Smooth muscle cell (in vitro differentiated cells): Measurements from ENCODE around the gene BCORL1. TPM values are rescaled to one million over a fixed set of nuclear protein-coding genes. Genes with fewer than 3 reads are reported as not detected.

Experiments
- DNase-seq: peaks from one replicate; lab custom pipeline; 2025; ENCODE audit not compliant: unreplicated experiment; lab: John Stamatoyannopoulos, UW
- H2AFZ ChIP-seq: fragments of 200-600 bp; sonication (generic); 2 replicates; pipeline ENCODE4 v1.6.0; 2016; ENCODE audit warnings: antibody characterized with exemption, low read depth, mild to moderate bottlenecking
- H3F3A ChIP-seq: fragments of 200-600 bp; sonication (generic); 2 replicates; pipeline ENCODE4 v1.6.0; 2017; ENCODE audit warnings: antibody characterized with exemption, low read depth
- H3K27ac ChIP-seq: fragments of 200-600 bp; sonication (generic); 2 replicates; pipeline ENCODE4 v1.5.1; 2016; ENCODE audit warnings: low read depth, mild to moderate bottlenecking
- H3K27me3 ChIP-seq: fragments of 200-600 bp; sonication (generic); 2 replicates; pipeline ENCODE4 v1.6.1; 2016; ENCODE audit warnings: low read depth, mild to moderate bottlenecking
- H3K36me3 ChIP-seq: fragments of 200-600 bp; sonication (generic); 2 replicates; pipeline ENCODE4 v1.5.1; 2016; ENCODE audit warnings: low read depth
- H3K4me1 ChIP-seq: fragments of 200-600 bp; sonication (generic); 2 replicates; pipeline ENCODE4 v1.5.1; 2016; ENCODE audit warnings: low read depth
- H3K4me2 ChIP-seq: fragments of 200-600 bp; sonication (generic); 2 replicates; pipeline ENCODE4 v1.6.0; 2016; ENCODE audit warnings: mild to moderate bottlenecking
- H3K4me3 ChIP-seq: fragments of 200-600 bp; sonication (generic); 2 replicates; pipeline ENCODE4 v1.5.1; 2016; ENCODE audit warnings: mild to moderate bottlenecking
- H3K79me2 ChIP-seq: fragments of 200-600 bp; sonication (generic); 2 replicates; pipeline ENCODE4 v1.6.0; 2016; ENCODE audit warnings: low read depth, mild to moderate bottlenecking
- H3K9ac ChIP-seq: fragments of 200-600 bp; sonication (generic); 2 replicates; pipeline ENCODE4 v1.6.0; 2016; ENCODE audit warnings: low read depth
- H3K9me3 ChIP-seq: fragments of 200-600 bp; sonication (generic); replicated peaks from 2 replicates; pipeline ENCODE4 v1.5.1; 2016; ENCODE audit warnings: low read depth
- H4K20me1 ChIP-seq: fragments of 200-600 bp; sonication (generic); 2 replicates; pipeline ENCODE4 v1.6.0; 2016; ENCODE audit warnings: low read depth
- WGBS: methylation state at CpG from one replicate; pipeline ENCODE4 v1.1.7; 2016; ENCODE audit warnings: low lambda C conversion rate; 5-methylcytosine and 5-hydroxymethylcytosine counted together
- polyA plus RNA-seq: library from polyadenylated mRNA; unstranded; fragments of >200 nt; fragmentation: Nextera tagmentation; extraction: Ambion mirVana; gene quantifications from 2 replicates; pipeline ENCODE4 v1.2.1, GENCODE V29; 2016
- total RNA-seq: library from RNA; depleted of rRNA; stranded (reverse); fragments of >200 nt; gene quantifications from 2 replicates; pipeline ENCODE4 v1.2.3, GENCODE V29; 2014
- TF ChIP-seq, protein P1 (sequence below): fragments of 200-600 bp; sonication (generic); IDR thresholded peaks from 2 replicates; pipeline ENCODE4 v1.5.1; 2017; ENCODE audit warnings: borderline replicate concordance, mild to moderate bottlenecking, antibody characterized with exemption; ENCODE audit not compliant: insufficient read depth, poor library complexity, severe bottlenecking

BCORL1 gene
- total and polyA plus RNA-seq, 2 experiments from 2014 or later, result 3.0 to 8.0 TPM

DNA sequence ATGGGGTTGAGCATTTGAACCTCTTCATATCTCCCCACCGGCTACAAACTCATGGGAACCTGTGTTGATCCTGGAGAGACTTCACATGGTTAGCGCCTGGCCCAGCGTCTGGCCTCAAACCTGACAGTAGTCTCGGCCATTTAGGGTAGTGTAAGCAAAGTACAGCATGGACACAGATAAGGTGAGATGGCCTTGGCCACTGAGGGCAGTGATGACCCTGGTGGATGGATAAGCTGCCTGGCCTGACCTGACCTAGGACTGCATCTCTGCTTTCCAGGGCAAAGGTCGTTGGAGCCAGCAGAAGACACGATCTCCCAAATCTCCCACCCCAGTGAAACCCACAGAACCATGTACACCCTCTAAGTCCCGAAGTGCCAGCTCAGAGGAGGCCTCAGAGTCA lies 51.7 kb downstream of the BCORL1 start:
- Histone ChIP-seq H3K9ac (no peak overlapping the region), H3K9me3 (no peaks in the 10 kb centered on the region), H3K4me2 (no peak overlapping the region), H3K4me1 (no peaks in the 10 kb centered on the region), H2AFZ (no peak overlapping the region), H3K4me3 (no peak overlapping the region), H3K36me3 (no peaks in the 10 kb centered on the region), H3K27ac (no peak overlapping the region), H3K79me2 (no peaks in the 10 kb centered on the region), H4K20me1 (no peaks in the 10 kb centered on the region), H3F3A (no peaks in the 10 kb centered on the region), H3K27me3 (no peaks in the 10 kb centered on the region)
- 80% methylated on average over 7 of the region's 7 CpGs for WGBS
- no peak for DNase-seq
- TF ChIP-seq, protein P1, sequence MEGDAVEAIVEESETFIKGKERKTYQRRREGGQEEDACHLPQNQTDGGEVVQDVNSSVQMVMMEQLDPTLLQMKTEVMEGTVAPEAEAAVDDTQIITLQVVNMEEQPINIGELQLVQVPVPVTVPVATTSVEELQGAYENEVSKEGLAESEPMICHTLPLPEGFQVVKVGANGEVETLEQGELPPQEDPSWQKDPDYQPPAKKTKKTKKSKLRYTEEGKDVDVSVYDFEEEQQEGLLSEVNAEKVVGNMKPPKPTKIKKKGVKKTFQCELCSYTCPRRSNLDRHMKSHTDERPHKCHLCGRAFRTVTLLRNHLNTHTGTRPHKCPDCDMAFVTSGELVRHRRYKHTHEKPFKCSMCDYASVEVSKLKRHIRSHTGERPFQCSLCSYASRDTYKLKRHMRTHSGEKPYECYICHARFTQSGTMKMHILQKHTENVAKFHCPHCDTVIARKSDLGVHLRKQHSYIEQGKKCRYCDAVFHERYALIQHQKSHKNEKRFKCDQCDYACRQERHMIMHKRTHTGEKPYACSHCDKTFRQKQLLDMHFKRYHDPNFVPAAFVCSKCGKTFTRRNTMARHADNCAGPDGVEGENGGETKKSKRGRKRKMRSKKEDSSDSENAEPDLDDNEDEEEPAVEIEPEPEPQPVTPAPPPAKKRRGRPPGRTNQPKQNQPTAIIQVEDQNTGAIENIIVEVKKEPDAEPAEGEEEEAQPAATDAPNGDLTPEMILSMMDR, result no peak

DNA sequence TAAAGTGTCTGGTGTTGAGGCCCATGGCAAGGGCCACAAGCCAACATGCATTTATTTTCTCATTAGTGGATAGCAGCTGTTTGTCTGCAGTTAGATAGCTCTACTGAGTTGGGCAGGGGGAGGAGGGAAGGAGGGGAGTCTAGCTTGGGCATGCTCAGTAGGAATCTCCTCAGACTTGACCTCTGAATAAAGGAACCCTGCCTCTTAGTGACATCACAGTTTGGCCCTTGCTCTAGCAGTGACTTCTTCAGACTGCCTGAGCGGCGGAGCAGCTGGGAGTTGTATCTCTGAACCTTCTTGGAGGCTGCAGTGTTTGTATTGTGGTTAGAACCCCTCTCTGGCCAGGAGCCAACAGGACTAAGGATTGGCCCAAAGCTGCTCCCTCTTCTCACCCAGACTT lies 57.4 kb downstream of the BCORL1 start:
- H3K27ac ChIP-seq, result no peak overlapping the region
- 85% methylated on average over 2 of the region's 2 CpGs for WGBS
- H3K9ac ChIP-seq, result no peak overlapping the region
- H3K4me3 ChIP-seq, result no peak overlapping the region
- no peaks in the 10 kb centered on the region for H3K9me3 ChIP-seq
- no peaks in the 10 kb centered on the region for H3K79me2 ChIP-seq
- no peak overlapping the region for H3K4me2 ChIP-seq
- no peaks in the 10 kb centered on the region for H4K20me1 ChIP-seq
- TF ChIP-seq, protein P1, result no peak
- no peak for DNase-seq
- no peaks in the 10 kb centered on the region for H3K36me3 ChIP-seq
- no peaks in the 10 kb centered on the region for H3K4me1 ChIP-seq
- no peaks in the 10 kb centered on the region for H3K27me3 ChIP-seq
- no peaks in the 10 kb centered on the region for H3F3A ChIP-seq
- H2AFZ ChIP-seq, result no peak overlapping the region

DNA sequence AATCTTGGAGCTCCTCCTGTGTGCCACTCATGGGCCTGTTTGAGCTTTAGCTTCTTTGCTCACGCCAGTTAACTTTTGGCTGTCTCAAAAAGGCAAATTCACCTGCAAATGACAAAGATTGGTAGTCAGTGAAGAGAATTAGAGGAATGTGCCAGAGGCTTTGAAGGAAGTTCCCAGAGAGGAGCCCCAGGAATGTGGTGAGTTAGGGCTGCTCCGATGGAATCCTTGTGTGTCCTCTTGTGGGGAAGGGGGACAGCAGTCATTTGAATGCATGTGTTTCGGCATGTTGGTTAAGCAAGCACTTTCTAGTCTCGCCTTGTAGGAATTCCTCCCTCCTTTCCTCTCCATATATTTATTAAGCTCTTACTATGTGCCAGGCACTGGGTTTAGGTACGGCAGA lies 65.0 kb downstream of the BCORL1 start:
- TF ChIP-seq, protein P1, result no peak
- Histone ChIP-seq H3K4me1 (no peaks in the 10 kb centered on the region), H2AFZ (no peak overlapping the region), H3K9ac (no peak overlapping the region), H4K20me1 (no peaks in the 10 kb centered on the region), H3F3A (no peaks in the 10 kb centered on the region), H3K4me3 (no peak overlapping the region), H3K4me2 (no peak overlapping the region), H3K79me2 (no peaks in the 10 kb centered on the region), H3K9me3 (no peaks in the 10 kb centered on the region), H3K36me3 (no peaks in the 10 kb centered on the region), H3K27ac (no peak overlapping the region), H3K27me3 (no peaks in the 10 kb centered on the region)
- DNase-seq, result no peak
- WGBS, result 74% methylated on average over 5 of the region's 5 CpGs

DNA sequence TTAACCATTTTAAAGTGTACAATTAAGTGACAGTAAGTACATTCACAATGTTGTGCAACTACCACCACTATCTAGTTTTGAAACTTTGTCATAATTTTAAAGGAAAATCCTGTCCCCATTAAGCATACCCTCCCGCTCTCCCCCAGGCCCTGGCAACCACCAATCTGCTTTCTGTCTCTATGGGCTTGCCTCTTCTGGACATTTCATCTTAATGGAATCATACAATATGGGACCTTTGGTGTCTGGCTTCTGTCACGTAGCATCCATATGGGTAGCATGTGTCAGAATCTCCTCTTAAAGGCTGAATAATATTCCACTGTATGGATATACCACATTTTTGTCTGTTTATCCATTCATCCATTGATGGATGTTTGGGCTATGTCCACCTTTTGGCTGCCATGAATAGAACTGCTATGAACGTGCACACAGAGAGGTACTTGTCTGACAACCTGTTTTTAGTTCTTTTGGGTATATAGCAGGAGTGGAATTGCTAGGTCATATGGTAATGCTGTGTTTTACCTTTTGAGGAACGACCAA lies 66.3 kb downstream of the BCORL1 start:
- Histone ChIP-seq H3K36me3 (no peaks in the 10 kb centered on the region), H3K79me2 (no peaks in the 10 kb centered on the region), H2AFZ (no peak overlapping the region), H3K4me3 (no peak overlapping the region), H3K4me2 (no peak overlapping the region), H3K27me3 (no peaks in the 10 kb centered on the region), H4K20me1 (no peaks in the 10 kb centered on the region), H3K4me1 (no peaks in the 10 kb centered on the region), H3K9ac (no peak overlapping the region), H3K9me3 (no peaks in the 10 kb centered on the region), H3F3A (no peaks in the 10 kb centered on the region), H3K27ac (no peak overlapping the region)
- WGBS, result 77% methylated on average over 4 of the region's 4 CpGs
- DNase-seq, result no peak
- TF ChIP-seq, protein P1, result no peak
